Stimulated activated CD8-positive, alpha-beta memory T cell treated with anti-CD3 and anti-CD28 coated beads, Interleukin-4, amount 100 ng/mL, for 48 hours (primary cell): ENCODE data around the gene PRSS27.

Experiments
- DNase-seq: peaks from one replicate; pipeline ENCODE4 v3.0.0-alpha.2; 2020

Gene PRSS27

DNA sequence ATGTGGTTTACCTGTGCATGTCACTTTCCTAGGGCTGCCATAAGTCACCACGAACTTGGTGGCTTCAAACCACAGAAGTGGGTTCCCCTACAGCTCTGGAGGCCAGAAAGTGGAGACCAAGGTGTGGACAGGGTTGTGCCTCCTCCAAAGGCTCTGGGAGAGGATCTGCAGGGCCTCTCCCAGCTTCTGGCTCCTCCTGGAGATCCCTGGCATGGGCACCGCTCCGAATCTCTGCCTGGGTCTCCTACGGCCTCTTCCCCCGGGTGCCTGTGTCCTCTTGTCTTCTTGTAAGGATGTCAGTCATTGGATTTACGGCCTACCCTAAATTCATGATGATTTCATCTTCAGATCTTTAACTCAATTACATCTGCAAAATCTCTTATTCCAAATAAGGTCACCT is 29.9 kb upstream of the PRSS27 start:
- DNase-seq = no peak

GRCh38 chr16:2749476-2749875 is 29.5 kb upstream of the PRSS27 start:
- no peak for DNase-seq

GRCh38 chr16:2748757-2749455 is 28.9 kb upstream of the PRSS27 start:
- DNase-seq = no peak

DNA sequence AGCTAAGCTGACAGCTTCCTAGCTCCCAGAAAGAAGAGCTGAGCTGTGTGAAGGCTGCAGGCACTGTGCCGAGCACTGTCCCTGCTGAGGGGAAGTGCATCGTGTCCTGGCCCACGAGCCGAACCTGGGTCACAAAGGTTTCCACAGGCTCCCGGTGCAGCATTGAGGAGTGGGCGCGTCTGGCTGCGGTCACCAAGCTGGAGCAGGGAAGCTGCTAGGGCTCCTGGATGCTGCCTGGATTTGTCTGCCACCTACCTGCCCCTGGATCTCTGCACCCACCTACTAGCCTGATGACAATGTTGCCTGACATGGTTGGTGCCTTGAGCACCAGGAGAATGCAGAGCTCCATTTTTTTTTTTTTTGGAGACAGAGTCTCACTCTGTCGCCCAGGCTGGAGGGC is 25.9 kb upstream of the PRSS27 start:
- DNase-seq = no peak

DNA sequence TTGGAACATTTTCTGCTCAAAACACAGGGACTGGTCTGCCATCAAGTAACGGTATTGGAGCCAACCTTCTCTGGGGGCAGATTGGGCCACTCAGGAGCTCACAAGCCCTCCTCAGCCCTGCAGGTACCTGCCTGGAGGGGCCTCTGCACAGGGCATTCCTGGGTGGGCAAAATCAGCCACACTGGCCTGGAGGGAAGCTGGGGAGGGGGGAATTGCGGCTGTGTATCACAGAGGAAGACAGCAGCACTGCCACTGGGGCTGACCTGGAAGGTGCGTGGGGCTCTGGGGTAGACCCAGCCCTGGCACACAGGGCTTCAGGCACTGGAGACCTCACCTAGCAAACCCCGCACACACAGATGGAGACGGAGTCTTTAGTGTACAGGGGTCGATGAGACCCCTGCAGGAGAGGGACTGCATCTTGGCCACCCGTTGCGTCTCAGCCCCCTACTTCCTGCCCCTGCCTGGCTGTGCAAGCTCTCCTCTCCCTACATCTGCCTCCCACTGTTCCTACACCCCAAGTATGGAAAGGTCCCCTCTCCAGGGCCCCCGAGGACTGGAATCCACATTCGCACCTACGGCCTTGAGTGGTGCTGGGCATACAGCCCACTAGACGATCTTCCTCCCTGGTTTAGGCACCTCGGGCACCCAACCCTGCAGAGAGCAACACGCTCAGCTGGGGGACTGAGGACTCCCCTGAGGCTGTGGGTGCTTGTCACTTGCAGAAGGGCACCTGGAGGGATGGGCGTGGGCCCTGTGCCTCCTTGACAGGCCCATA is 25.3 kb upstream of the PRSS27 start:
- no peak for DNase-seq

DNA sequence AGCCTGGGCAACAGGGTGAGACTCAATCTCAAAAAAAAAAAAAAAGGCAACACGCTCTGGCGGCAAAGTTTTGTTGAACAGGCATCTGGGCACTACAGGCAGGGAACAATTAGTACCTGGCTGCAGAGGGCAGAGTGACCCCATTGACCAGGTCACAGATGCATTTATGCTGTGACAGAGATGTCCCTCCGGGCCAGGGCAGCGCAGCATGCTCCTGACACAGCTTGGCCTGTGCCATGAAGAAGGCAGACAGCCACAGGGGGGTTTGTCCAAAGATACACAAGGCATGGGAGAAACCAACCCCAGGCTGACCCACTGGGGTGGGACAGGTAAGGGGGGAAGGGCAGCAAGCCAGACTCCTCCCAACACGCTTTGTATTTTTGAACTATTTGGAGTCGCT is 24.7 kb upstream of the PRSS27 start:
- DNase-seq = no peak

DNA sequence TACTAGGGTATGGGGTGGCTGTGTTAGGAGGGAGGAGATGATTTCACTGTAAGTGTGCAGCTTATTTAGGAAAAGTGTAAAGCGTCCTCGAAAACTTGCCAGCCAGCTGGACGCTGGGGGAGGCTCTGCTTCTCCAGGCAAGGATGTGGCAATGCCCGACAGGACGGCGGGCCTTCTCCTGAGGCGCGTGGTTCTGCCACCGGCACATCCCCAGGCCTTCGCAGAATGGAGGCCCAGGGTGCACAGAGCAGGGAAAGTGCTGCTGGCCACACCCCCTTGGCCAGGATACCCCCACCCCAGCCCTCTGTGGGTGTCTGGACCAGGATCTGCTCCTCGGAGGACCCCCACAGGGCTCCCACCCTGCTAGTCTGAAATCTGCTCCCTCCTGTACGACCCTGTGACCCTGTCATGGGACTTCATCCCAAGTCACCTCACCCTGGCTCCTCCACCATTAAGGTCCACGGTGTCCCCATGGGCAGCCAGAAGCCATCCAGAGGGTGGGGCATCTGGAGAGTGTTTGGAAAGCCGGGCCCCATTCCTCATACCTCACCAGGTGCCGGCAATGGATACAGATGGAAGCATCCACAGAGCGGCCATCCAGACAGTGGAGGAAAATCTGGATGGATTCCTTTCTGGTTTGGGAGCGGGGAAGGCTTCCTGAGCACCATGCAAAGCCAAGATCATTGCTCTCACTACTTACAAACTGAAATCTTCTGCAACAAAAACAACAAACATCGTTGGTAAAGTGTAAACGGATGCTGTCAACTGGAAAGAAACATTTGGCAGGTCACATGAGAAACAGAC is 23.2 kb upstream of the PRSS27 start:
- no peak for DNase-seq

DNA sequence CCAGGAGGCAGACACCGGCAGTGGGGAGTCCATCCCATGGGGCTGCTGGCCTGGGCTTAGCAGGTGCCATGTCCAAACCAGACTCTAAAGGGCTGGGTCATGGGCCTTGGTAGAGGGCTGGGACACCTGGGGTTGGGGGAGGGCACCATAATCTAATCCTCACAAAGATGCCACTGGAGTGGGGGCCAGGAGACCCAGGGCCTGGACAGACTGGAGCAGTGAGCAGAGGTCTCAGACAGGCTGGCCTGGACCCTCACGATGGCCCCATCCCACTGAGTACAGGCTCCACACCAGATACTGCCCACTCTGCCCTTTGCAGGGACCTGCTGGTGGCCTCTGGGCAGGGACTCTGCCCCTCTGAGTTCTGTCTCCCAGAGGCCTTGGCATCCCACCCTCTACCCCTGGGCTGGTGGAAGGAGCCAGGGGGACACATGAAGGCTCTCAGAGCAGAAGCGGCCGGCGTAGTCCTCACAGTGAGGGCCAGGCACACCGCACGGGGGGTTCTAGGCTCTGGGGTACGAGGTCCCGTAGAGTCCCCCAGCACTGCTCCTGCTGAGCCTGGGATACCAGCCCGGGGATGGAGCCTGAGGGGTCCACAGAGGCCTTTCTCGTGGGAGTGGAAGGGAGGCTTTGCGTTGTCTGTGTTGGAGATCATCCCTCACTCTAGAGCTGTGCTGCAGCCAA is 22.4 kb upstream of the PRSS27 start:
- DNase-seq = no peak

DNA sequence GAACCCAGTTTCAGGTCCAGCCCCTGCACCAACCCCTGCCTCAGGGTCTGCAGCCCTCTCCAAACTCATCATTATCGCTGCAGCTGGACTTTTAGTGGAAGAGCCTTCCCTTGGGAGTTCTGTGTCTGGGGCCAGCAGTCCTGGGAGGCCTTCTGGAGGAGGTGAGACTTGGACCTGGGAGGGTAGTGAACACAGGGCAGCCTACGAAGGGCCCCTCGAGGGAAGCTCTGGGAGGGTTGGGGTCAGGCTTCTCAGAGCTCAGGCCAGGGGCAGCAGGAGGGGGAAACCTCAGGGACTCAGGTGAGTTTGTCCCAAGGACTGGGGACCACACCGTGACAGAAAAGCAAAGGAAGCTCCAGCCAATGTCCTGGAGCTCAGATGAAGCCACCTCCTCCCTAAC is 21.1 kb upstream of the PRSS27 start:
- no peak for DNase-seq

GRCh38 chr16:2740476-2740875 is 20.5 kb upstream of the PRSS27 start:
- no peak for DNase-seq

- DNase-seq = no peak
Measured at GRCh38 chr16:2739625-2740430, 19.8 kb upstream of the PRSS27 start.

DNA sequence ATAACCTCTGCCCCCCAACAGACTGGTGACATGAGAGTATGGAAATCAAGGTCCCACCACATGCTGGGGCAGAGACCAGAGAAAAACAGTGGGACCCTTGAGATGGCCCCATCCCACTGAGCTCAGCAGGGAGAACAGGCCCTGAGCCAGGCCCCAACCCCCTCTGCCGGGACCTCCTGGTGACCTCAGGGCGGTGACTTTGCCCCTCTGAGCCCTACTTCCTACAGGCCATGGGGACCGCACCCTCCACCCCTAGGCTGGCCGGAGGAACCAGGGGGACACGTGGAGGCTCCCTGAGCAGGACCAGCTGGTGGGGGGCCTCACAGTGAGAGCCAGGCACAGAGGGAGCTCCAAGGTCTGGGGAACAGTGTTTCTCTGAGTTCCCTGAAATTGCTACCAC is 18.6 kb upstream of the PRSS27 start:
- DNase-seq = no peak

- no peak for DNase-seq
Measured at GRCh38 chr16:2737895-2738418, 17.9 kb upstream of the PRSS27 start.

DNA sequence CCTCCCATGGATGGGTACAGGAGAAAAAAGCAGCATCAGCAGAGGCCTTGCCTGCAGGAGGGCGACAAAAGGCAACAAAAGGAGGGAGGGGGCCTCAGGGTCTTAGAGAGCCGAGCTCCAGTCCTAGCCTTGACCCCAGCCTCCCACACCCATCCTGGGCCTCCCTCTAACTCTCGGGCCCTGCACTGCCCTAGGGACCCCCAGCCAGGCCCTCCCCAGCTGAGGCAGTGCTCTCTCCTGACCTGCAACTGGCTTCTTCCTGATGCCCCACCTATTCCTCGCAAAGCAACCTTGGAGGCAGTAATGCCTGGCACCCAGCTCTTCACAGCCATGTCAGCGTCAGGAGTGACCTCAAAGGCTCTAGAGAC is 17.2 kb upstream of the PRSS27 start:
- no peak for DNase-seq

- no peak for DNase-seq
Measured at GRCh38 chr16:2736476-2737237, 16.6 kb upstream of the PRSS27 start.

- no peak for DNase-seq
Measured at GRCh38 chr16:2734844-2735515, 15.0 kb upstream of the PRSS27 start.

DNA sequence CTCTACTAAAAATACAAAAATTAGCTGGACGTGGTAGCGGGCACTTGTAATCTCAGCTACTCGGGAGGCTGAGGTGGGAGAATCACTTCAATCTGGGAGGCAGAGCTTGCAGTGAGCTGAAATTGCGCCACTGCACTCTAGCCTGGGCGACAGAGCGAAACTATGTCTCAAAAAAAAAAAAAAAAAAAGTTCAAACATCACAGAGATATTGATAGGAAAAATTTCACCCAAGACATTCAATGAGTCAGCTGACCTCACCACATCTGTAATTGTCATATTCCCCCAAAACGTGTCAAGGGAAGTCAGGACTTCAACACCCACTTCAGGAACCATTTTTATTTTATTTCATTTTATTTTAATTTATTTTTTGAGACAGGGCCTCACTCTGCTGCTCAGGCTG is 8.0 kb upstream of the PRSS27 start:
- DNase-seq = no peak

GRCh38 chr16:2726923-2727322 is 6.9 kb upstream of the PRSS27 start:
- DNase-seq = no peak

DNA sequence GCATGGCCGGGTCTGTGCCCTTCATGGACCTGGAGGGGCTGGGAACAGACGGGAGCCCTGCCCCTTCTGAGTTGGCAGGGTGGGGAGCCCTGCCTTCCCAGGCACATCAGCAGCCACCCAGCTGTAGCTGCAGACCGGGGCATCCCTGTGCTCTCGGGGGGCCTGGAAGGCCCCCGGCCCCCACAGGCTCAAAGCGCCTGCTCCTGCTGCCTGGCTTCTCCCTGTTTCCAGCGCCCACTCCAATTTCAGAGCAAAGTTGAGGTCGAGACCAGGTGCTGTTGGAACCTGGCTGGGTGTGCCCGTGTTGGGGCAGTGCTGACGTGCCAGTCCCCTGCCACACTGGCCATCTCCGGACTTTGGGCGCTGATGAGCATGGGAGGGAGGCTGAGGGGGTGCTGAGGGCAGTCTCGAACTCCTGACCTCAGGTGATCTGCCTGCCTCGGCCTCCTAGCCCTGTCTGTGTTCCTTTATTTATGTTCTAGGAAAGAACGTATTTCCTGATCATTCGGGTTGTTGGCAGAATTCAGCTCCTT is 4.9 kb upstream of the PRSS27 start:
- no peak for DNase-seq

- no peak for DNase-seq
Measured at GRCh38 chr16:2724088-2724676, 4.2 kb upstream of the PRSS27 start.
